Activated naive CD8-positive, alpha-beta T cell treated with anti-CD3 and anti-CD28 coated beads, Interleukin-2, amount 10 ng/mL, durations not matched to agents 7 days and 5 days (primary cell): ENCODE data around the gene CHST10. TPM values are rescaled to one million over a fixed set of nuclear protein-coding genes. Genes with fewer than 3 reads are reported as not detected.

Experiments
- ATAC-seq: fragments of 150-1000 bp; cut with Tn5 transposase; one replicate; pipeline ENCODE4 v1.10.0; 2021; ENCODE audit warnings: low read depth, moderate library complexity
- POLR2A ChIA-PET: fragments of 350-600 bp; sonication (Branson Sonifier 250); formaldehyde crosslinking; loops from one replicate; lab custom pipeline; 2021; ENCODE audit warnings: antibody characterized with exemption; lab: Charles Lee
- DNase-seq: peaks from one replicate; pipeline ENCODE4 v3.0.0; 2021
- H3K27ac Mint-ChIP-seq: one replicate; pipeline ENCODE4 v1.8.0; 2022; ENCODE audit warnings: mild to moderate bottlenecking, mixed read lengths
- H3K27me3 Mint-ChIP-seq: one replicate; pipeline ENCODE4 v1.8.0; 2022; ENCODE audit warnings: mild to moderate bottlenecking, moderate library complexity, mixed read lengths
- H3K36me3 Mint-ChIP-seq: one replicate; pipeline ENCODE4 v1.8.0; 2021; ENCODE audit warnings: mild to moderate bottlenecking, mixed read lengths
- H3K4me1 Mint-ChIP-seq: one replicate; pipeline ENCODE4 v1.8.0; 2021; ENCODE audit warnings: mixed read lengths
- H3K4me3 Mint-ChIP-seq: one replicate; pipeline ENCODE4 v1.8.0; 2022; ENCODE audit warnings: mild to moderate bottlenecking, moderate library complexity, mixed read lengths
- H3K9me3 Mint-ChIP-seq: one replicate; pipeline ENCODE4 v1.8.0; 2021; ENCODE audit warnings: mixed read lengths
- total RNA-seq, 2 experiments: library from RNA; stranded (reverse); gene quantifications; one replicate each; pipeline ENCODE4 v1.2.3, GENCODE V29; 2021

Gene CHST10
- total RNA-seq, 2 experiments from 2014 or later, result 5.5 to 6.4 TPM

DNA sequence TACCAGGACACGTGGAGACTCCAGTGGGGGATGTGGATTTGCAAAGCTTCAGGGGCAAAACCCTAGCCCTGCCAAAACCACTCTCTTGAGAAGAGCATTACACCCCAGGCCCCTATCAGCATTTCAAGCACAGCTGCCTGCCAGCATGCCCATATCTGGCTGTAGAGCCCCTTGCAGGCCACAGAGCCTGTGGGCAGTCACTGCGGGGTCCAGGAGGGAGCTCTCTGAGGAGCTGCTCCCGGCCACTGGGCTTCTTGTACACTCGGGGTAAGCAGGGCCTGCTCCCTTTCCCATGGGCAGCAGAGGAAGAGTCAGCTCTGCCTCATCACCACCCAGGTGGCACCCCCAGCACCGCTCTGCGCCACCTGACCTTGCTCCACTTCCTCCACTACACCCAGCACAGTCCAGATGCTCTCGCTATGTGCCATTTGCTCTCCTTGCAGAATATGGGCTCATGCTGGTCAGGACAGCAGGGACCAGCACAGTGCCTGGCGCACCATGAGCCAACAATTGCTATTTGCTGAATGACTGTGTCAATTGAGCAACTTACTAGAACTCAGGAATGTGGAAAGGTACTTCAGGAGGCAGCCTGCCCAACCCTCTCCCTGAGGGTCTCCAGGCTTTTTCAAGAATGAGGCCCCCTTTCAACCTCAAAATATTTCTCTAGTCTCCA, 7.4 kb downstream of the CHST10 start:
- ATAC-seq (no peak), DNase-seq (no peak)
- no peak overlapping the region for H3K4me3 Mint-ChIP-seq
- H3K4me1 Mint-ChIP-seq, result peaks cover 2% of the 10 kb centered on the region
- peaks cover 2% of the 10 kb centered on the region for H3K36me3 Mint-ChIP-seq
- no peaks in the 10 kb centered on the region for H3K27me3 Mint-ChIP-seq
- no peak overlapping the region for H3K27ac Mint-ChIP-seq
- no peaks in the 10 kb centered on the region for H3K9me3 Mint-ChIP-seq
- POLR2A ChIA-PET, result no interaction called here

DNA sequence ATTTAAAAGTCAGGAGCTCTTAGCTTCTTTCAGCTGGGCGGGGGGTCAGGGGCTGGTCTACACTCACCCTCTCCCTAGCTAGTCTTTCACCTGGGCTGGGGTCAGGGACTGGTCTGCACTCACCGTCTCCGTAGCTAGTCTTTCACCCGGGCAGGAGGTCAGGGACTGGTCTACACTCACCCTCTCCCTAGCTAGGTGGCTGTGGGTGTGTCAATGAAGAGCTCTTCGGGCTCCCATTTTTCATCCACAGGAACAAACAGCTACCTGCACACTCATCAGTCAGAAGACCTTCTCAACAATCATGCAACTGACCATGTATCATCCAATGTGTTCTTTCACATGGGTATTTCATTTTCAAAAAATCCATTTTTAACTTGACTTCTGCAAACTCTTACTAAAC, 8.0 kb downstream of the CHST10 start:
- POLR2A ChIA-PET, result no interaction called here
- Mint-ChIP-seq H3K27me3 (no peaks in the 10 kb centered on the region), H3K9me3 (no peaks in the 10 kb centered on the region), H3K36me3 (peaks cover 2% of the 10 kb centered on the region), H3K4me1 (peaks cover 2% of the 10 kb centered on the region), H3K4me3 (no peak overlapping the region), H3K27ac (no peak overlapping the region)
- no peak for DNase-seq
- ATAC-seq, result no peak

DNA sequence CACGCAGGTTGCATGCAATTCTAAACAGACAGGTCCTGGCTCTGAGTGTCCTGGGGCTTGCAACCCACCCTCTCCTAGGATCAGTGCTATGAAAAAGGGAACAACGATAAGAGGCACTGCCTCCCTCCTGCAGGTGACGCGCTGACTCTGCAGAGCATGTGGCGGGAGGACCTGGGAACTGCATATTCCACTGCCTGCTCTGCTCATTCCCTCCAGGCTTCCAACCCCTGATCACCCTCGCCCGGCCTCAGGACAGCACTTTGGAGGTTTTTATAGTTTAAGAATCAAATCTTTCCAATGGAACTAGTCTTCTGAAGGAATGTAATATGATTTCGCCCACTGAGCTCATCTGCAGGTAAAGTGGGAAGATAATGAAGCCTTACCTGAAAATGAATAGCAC, 8.5 kb downstream of the CHST10 start:
- ATAC-seq, result no peak
- POLR2A ChIA-PET, result no interaction called here
- H3K4me1 Mint-ChIP-seq, result peaks cover 2% of the 10 kb centered on the region
- no peaks in the 10 kb centered on the region for H3K27me3 Mint-ChIP-seq
- no peak overlapping the region for H3K4me3 Mint-ChIP-seq
- H3K9me3 Mint-ChIP-seq, result no peaks in the 10 kb centered on the region
- no peak overlapping the region for H3K27ac Mint-ChIP-seq
- DNase-seq, result no peak
- H3K36me3 Mint-ChIP-seq, result peaks cover 3% of the 10 kb centered on the region

DNA sequence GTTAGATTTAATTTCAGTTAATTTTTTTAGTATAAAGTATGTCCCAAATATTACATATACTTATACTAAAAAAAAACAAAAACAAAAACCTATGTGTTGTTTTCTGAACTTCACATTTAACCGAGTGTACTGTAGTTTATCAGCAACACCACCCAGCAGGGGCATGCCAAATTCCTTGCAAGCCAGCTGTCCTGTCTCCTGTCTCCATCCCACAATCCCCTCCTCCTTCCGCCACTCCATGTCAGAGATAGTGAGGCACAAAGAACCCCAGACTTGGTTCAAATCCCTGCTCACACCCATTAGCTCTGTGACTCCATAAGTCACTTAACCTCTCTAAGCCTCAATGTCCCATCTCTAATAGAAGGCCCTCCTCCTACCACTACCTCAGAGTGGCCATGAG, 9.4 kb downstream of the CHST10 start:
- Mint-ChIP-seq H3K4me3 (no peak overlapping the region), H3K27ac (no peak overlapping the region), H3K4me1 (peaks cover 2% of the 10 kb centered on the region), H3K27me3 (no peaks in the 10 kb centered on the region), H3K36me3 (peaks cover 2% of the 10 kb centered on the region), H3K9me3 (no peaks in the 10 kb centered on the region)
- DNase-seq (no peak), ATAC-seq (no peak)
- POLR2A ChIA-PET, result no interaction called here

DNA sequence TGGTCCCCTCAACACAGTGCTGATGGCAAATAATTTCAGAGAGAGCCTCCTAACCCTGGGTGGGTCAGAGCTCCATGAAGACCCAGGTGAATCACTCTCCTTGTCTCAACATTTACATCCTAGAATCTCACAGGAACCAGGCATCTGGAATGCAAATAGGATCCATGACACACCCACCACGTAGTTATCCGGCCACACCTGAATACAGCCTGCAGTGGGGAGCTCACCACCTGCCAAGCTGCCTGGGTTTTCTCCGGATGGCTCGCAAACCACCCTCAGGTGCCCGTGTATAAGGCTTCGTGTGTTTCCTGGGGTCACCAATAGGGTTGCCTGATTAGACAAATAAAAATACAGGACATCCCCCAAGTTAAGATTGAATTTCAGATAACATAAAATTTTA, 9.9 kb downstream of the CHST10 start:
- H3K27me3 Mint-ChIP-seq, result no peaks in the 10 kb centered on the region
- POLR2A ChIA-PET, result no interaction called here
- ATAC-seq (no peak), DNase-seq (no peak)
- H3K4me3 Mint-ChIP-seq, result no peak overlapping the region
- H3K4me1 Mint-ChIP-seq, result no peaks in the 10 kb centered on the region
- H3K27ac Mint-ChIP-seq, result no peak overlapping the region
- peaks cover 2% of the 10 kb centered on the region for H3K36me3 Mint-ChIP-seq
- no peaks in the 10 kb centered on the region for H3K9me3 Mint-ChIP-seq

DNA sequence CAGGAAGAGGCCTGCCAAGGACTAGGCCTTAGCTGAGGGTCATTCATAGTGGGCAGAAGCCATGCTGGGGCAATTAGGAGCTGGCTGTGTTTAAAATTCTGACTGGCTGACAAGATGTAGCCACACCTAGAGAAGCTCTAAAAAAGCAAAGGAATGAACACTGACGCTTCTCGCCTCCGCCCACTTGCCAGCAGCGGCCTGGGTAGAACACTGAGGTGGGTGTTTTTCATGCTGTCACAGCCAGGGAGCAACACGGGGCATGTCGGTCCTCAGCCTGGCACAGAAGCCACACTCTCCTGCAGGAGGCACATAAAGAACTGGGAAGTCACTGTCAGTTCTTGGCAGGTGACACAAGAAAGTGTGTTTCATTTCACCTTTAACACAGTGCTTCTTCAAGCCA, 10.4 kb downstream of the CHST10 start:
- POLR2A ChIA-PET, result interaction anchor here (0.5 kb wide), 1 partner anchor 1562 kb away, joined by 4 read pairs; no protein-coding TSS in a partner anchor
- Mint-ChIP-seq H3K4me3 (no peak overlapping the region), H3K4me1 (no peaks in the 10 kb centered on the region), H3K27me3 (no peaks in the 10 kb centered on the region), H3K27ac (no peak overlapping the region), H3K36me3 (peaks cover 3% of the 10 kb centered on the region), H3K9me3 (no peaks in the 10 kb centered on the region)
- DNase-seq, result no peak
- ATAC-seq, result no peak

DNA sequence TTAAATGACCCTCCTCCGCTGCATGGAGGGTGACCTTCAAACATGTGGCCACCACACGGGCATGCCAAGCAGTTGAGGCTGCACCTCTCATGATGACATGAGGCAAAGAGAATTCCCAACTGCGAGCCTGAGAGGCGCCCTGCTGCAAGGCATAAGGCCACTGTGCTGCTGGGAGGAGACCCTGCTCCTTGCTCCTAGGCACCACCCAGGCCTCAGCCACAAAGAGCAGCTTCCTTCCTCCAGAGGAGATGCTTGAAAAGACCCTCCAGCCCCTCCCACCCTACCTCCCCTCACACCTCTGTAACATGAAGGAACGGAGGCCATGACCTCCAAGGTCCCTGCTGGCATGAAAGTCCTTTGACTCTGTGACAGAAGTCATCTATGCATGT, 11.4 kb downstream of the CHST10 start:
- no peak overlapping the region for H3K4me3 Mint-ChIP-seq
- H3K27me3 Mint-ChIP-seq, result no peaks in the 10 kb centered on the region
- H3K27ac Mint-ChIP-seq, result no peak overlapping the region
- peaks cover 4% of the 10 kb centered on the region for H3K36me3 Mint-ChIP-seq
- no peak for ATAC-seq
- DNase-seq, result no peak
- no peaks in the 10 kb centered on the region for H3K4me1 Mint-ChIP-seq
- no peaks in the 10 kb centered on the region for H3K9me3 Mint-ChIP-seq
- POLR2A ChIA-PET, result no interaction called here

DNA sequence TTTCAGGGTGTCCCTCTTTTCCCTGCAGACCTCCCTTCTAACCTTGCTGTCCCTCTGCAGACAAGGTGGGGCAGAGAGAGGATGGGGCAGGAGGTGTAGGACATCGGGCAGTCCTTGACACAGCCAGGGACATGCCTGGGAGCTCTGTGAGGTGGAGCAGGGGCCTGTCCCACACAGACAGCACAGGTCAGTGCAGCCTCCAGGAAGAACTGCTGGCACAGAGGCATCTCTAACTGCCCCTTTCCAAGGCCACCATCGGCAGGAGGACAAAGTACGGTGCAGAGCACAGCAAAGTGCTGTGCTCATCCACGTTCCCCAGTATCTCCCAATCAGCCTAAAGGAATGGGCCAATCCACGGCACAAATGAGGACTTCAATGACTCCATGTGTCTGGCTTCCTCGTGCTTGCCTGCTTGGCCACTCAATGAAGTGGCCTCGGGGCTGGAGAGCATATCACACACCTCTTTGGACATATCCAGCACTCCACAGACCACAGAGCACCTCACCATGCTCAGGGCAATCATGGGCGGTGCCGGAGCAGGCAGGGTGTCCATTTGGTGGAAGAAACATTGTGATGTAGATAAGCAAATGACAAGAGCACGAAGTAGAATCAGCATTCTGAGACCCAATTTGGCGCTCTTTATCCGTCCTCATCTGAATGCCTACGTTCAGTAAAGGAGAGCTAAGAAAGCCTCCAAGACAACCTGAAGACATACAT, 11.9 kb downstream of the CHST10 start:
- Mint-ChIP-seq H3K9me3 (no peaks in the 10 kb centered on the region), H3K27me3 (no peaks in the 10 kb centered on the region), H3K4me3 (no peak overlapping the region), H3K36me3 (peaks cover 4% of the 10 kb centered on the region), H3K4me1 (no peaks in the 10 kb centered on the region), H3K27ac (no peak overlapping the region)
- POLR2A ChIA-PET, result no interaction called here
- DNase-seq (no peak), ATAC-seq (no peak)

DNA sequence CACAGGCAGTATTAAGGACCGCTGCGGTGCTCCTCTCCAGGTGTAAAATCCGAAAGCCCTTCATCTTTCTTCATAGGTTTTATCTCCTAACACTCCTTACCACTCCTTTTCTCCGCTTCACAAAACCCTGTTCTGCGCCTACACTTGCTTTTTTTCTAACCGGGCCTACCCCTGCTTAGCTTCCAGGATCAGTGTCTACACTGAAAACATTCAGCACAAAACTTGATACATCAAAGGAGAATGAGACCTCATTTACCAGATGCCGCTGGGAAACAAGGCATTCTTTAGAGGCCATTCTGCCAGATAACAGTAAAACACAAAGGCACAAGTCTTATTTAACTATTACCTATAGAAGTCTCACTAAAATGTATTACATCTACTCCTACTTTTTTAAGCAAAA, 13.1 kb downstream of the CHST10 start:
- Mint-ChIP-seq H3K9me3 (no peaks in the 10 kb centered on the region), H3K27me3 (no peaks in the 10 kb centered on the region), H3K36me3 (peaks cover 4% of the 10 kb centered on the region), H3K4me1 (no peaks in the 10 kb centered on the region), H3K4me3 (no peak overlapping the region), H3K27ac (no peak overlapping the region)
- no peak for DNase-seq
- POLR2A ChIA-PET, result no interaction called here
- no peak for ATAC-seq

DNA sequence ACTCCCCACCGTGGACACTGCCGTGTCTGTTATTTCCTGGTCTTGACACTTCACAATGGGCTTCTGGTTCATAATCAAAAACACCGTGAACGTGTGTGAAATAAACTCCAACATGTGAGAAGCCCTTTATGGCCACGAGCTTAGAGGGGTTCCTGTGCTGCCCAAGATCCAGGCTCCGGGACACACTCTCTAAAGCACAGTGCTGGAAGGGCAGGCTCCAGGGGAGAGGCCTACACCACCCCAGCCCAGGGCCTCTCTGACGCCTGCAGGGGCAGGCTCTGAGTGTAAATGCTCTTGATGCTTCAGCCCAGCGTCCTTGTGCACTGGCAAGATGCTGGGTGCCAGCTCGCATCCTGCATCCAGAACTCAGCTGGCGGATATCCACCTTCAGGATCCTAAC, 13.7 kb downstream of the CHST10 start:
- peaks cover 4% of the 10 kb centered on the region for H3K36me3 Mint-ChIP-seq

DNA sequence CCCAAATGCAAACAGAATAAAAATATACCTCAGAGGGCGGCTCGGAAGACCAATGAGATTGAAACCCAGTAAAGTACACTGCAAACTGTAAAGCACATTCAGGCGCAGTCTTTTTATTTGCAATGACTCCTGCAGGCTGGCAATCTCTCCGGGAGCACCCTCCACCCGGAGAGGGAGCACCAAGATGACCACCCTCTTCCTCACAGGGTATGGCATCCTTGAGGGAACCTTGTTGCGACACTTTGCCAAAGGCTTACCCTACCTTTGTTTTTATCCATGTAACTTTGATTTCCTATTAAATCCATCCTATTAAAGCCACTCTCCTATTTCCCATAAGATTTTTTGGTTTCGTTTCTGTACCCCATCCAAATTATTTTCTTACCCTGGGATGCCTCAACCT, 16.2 kb downstream of the CHST10 start:
- no peaks in the 10 kb centered on the region for H3K4me1 Mint-ChIP-seq
- H3K27ac Mint-ChIP-seq, result no peak overlapping the region

More for the DNA sequence above, 13.7 kb downstream of the CHST10 start:
- no peaks in the 10 kb centered on the region for H3K27me3 Mint-ChIP-seq
- ATAC-seq, result no peak
- no peaks in the 10 kb centered on the region for H3K9me3 Mint-ChIP-seq
- H3K4me3 Mint-ChIP-seq, result no peak overlapping the region
- H3K4me1 Mint-ChIP-seq, result no peaks in the 10 kb centered on the region
- POLR2A ChIA-PET, result no interaction called here
- no peak overlapping the region for H3K27ac Mint-ChIP-seq
- no peak for DNase-seq

DNA sequence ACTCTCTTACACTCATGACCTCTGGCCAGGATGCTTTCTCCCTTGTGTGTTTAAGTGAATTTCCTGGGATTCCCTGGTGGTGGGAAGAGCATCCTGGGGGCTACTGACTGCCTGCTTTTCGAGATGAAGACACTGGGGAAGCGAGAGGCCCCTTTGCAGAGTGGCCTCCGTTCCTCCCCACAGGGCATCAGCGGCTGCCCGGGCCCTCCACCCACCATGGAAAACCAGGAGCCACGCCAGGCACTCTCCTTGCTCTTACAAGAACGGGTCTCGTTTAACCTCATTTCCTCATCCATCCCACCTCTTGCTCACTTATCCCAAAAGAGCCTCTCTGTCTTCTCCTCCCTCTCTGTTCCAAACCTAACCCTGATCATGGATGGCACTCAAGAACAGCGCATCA, 17.8 kb downstream of the CHST10 start:
- H3K4me3 Mint-ChIP-seq, result no peak overlapping the region
- POLR2A ChIA-PET, result no interaction called here
- no peak overlapping the region for H3K27ac Mint-ChIP-seq
- no peak for ATAC-seq
- H3K27me3 Mint-ChIP-seq, result no peaks in the 10 kb centered on the region
- no peaks in the 10 kb centered on the region for H3K4me1 Mint-ChIP-seq
- peaks cover 4% of the 10 kb centered on the region for H3K36me3 Mint-ChIP-seq
- DNase-seq, result no peak
- no peaks in the 10 kb centered on the region for H3K9me3 Mint-ChIP-seq

More for the DNA sequence above, 16.2 kb downstream of the CHST10 start:
- ATAC-seq, result no peak
- H3K9me3 Mint-ChIP-seq, result no peaks in the 10 kb centered on the region
- POLR2A ChIA-PET, result no interaction called here
- H3K27me3 Mint-ChIP-seq, result no peaks in the 10 kb centered on the region
- no peak for DNase-seq
- peaks cover 4% of the 10 kb centered on the region for H3K36me3 Mint-ChIP-seq
- no peak overlapping the region for H3K4me3 Mint-ChIP-seq

DNA sequence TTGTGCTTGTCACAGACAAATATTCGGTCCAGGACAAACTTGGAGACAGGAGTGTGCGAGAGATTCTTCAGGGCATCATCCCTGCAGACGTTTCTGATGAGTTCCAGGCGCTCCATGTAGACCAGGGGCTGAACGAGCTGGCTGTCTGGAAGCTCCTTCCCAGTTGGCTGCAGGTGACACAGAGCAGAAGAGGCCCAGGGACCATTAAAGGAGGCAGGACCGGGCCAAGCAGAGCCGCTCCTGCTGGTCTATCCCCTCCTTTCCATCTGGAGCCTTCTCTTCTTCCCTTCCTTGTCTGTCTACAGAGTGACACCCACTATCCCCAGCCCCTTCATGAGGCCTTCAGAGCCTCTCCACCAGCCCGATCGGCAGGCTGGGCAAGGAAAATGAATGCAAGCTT, 19.5 kb downstream of the CHST10 start:
- Mint-ChIP-seq H3K27ac (no peak overlapping the region), H3K4me1 (no peaks in the 10 kb centered on the region), H3K27me3 (no peaks in the 10 kb centered on the region), H3K4me3 (no peak overlapping the region), H3K9me3 (no peaks in the 10 kb centered on the region), H3K36me3 (peaks cover 2% of the 10 kb centered on the region)
- POLR2A ChIA-PET, result no interaction called here
- DNase-seq, result no peak
- ATAC-seq, result no peak

DNA sequence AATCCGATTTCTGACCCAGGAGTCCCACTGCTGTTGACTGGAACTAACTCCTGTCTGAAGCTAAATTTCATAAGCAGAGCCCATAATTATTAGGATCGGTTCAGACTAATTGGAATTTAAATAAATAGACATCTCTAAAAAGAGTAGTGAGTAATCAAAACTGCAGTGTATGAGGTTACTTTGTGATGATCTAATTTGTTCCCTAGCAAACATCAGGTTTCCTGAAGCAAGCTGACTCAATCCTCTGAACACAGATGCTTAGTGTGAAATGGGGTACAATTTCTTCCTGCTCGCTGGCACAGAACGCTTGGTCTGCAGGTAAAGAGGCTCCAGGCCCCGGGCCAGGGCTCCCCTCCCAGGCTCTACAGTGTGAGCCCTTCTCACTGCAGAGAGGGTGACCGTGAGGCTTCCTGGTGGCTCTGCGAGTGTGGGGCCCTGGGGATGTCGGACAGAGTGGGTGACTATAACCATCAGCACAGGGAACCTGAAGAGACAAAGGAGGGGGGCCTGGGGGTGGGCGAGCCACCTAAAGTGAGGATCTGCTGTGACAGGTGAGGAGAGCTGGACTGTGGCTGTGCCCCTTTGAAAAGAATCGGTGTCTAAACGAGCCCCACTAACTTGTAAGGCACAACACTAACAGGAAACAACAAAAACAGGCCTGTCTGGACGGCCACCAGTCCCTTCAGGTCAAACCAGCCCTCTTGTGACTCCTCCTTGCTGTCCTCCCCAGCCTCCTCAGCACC, 20.2 kb downstream of the CHST10 start:
- Mint-ChIP-seq H3K4me1 (no peaks in the 10 kb centered on the region), H3K9me3 (no peaks in the 10 kb centered on the region), H3K27me3 (no peaks in the 10 kb centered on the region), H3K27ac (no peak overlapping the region), H3K36me3 (peaks cover 2% of the 10 kb centered on the region), H3K4me3 (no peak overlapping the region)
- DNase-seq (no peak), ATAC-seq (no peak)
- POLR2A ChIA-PET, result no interaction called here
